H1 (cell line): ENCODE measurements around the gene MIPOL1. TPM values are rescaled to one million over a fixed set of nuclear protein-coding genes. Genes with fewer than 3 reads are reported as not detected.

Experiments
- CHD1 ChIP-seq: IDR thresholded peaks from 2 replicates; pipeline ENCODE4 v1.6.1; 2012; ENCODE audit warnings: low read depth, low read length, improper control_type of control experiment
- CHD2 ChIP-seq: IDR thresholded peaks from 2 replicates; pipeline ENCODE4 v1.6.1; 2012; ENCODE audit warnings: low read length, improper control_type of control experiment
- KDM1A ChIP-seq: fragments of 200-600, 300-600 bp; sonication (generic); IDR thresholded peaks from 2 replicates; pipeline ENCODE4 v1.7.1; 2016; ENCODE audit warnings: mild to moderate bottlenecking, low read length, borderline replicate concordance
- NANOG ChIP-seq: IDR thresholded peaks from 2 replicates; pipeline ENCODE4 v1.6.1; 2011; ENCODE audit warnings: low read length, low read depth, mild to moderate bottlenecking, inconsistent platforms; ENCODE audit not compliant: insufficient read depth, poor library complexity, severe bottlenecking
- SIX5 ChIP-seq: IDR thresholded peaks from 2 replicates; pipeline ENCODE4 v1.6.1; 2011; ENCODE audit warnings: mild to moderate bottlenecking, low read depth, low read length
- TBP ChIP-seq: IDR thresholded peaks from 2 replicates; pipeline ENCODE4 v1.6.1; 2011; ENCODE audit warnings: low read depth, low read length, improper control_type of control experiment
- polyA plus RNA-seq, 7 experiments: library from polyadenylated mRNA; depleted of rRNA in 3 of 7; stranded (reverse) in 5 of 7; unstranded in 2 of 7; fragments of >200 nt in 5 of 7; fragments of 200-250 nt in 2 of 7; gene quantifications; 1 replicate in 5 of 7; 2 replicates in 1 of 7; 4 replicates in 1 of 7; pipeline versions ENCODE4 v1.2.1 to v1.2.3, GENCODE V29; 2011 to 2013; ENCODE audit warnings: missing spikeins in 2 of 7, mixed read lengths in 2 of 7
- total RNA-seq: library from RNA; stranded (reverse); fragmentation: NEBNext Ultra II Directional; extraction: Animal tissue kit (Norgen Biotek cat#: 25700); gene quantifications from 2 replicates; pipeline ENCODE4 v1.2.1, GENCODE V29; 2021

MIPOL1 gene
- total and polyA plus RNA-seq, 2 of the 8 experiments (the other 6 are each of a cell fraction or from before 2014, with no cell fraction given): 2.8 to 23.9 TPM

DNA sequence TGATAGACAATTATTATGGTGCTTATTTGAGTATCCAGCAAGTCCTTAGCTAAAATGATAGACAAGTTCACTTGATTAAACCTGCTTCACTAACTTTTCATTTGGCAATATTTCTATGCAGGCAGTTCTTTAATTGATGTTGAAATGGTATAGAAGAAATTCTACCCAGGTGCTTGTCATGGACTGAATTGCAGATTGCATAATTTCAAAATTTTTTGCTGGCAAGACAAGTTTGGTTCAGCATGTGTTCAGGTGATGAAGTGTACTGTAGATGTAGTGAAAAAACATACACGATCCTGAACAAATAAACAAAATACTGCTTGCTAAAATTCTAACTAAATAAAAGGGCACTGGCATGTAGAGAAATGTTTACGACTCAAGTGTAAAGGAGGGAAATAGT lies 208.4 kb downstream of the MIPOL1 start (continued):
- TF ChIP-seq CHD1: no peak
- no peak for TF ChIP-seq TBP
- TF ChIP-seq KDM1A: no peak
- TF ChIP-seq SIX5: no peak
- TF ChIP-seq CHD2: no peak
- no peak for TF ChIP-seq NANOG
